GM18507 (cell line): ENCODE results near the gene GTF3A.

Experiments used
- DNase-seq: peaks from one replicate; pipeline ENCODE4 v3.0.0; 2011; ENCODE audit warnings: low read depth; ENCODE audit not compliant: insufficient read length; ENCODE audit errors: extremely low spot score
- FAIRE-seq: peaks from 2 replicates; lab custom pipeline; 2011; peaks lifted over from hg19 to GRCh38; lab: Jason Lieb, UNC

The GTF3A gene

GRCh38 chr13:27440408-27440807 is 16.0 kb downstream of the GTF3A start:
- no peak for FAIRE-seq
- DNase-seq: no peak

GRCh38 chr13:27442071-27442647 is 17.7 kb downstream of the GTF3A start:
- DNase-seq (no peak), FAIRE-seq (no peak)

GRCh38 chr13:27442797-27443196 is 18.4 kb downstream of the GTF3A start:
- FAIRE-seq (no peak), DNase-seq (no peak)

- no peak for DNase-seq
Measured at GRCh38 chr13:27446986-27447583, 22.7 kb downstream of the GTF3A start.

GRCh38 chr13:27448308-27448707 is 23.9 kb downstream of the GTF3A start:
- FAIRE-seq (no peak), DNase-seq (no peak)

More at GRCh38 chr13:27446986-27447583, 22.7 kb downstream of the GTF3A start:
- FAIRE-seq: peak; percentile 80

GRCh38 chr13:27449081-27449603 is 24.7 kb downstream of the GTF3A start:
- no peak for FAIRE-seq
- DNase-seq: no peak

- FAIRE-seq (peak; percentile 95), DNase-seq (peak; percentile 75)
Measured at GRCh38 chr13:27449936-27450828, 25.8 kb downstream of the GTF3A start, which contains the start of gene MTIF3. MTIF3 (minus strand) TSS chr13:27450564; CDS start chr13:27440448, 10,116 bp downstream.

- FAIRE-seq: no peak
Measured at GRCh38 chr13:27450921-27451471, 26.6 kb downstream of the GTF3A start.

GRCh38 chr13:27455331-27455855 is 31.0 kb downstream of the GTF3A start:
- no peak for FAIRE-seq
- no peak for DNase-seq

More at GRCh38 chr13:27450921-27451471, 26.6 kb downstream of the GTF3A start:
- DNase-seq: no peak

- no peak for DNase-seq
- no peak for FAIRE-seq
Measured at GRCh38 chr13:27461940-27462584, 37.6 kb downstream of the GTF3A start.

- DNase-seq (no peak), FAIRE-seq (no peak)
Measured at GRCh38 chr13:27463500-27463899, 39.1 kb downstream of the GTF3A start.

GRCh38 chr13:27465611-27466010 is 41.2 kb downstream of the GTF3A start:
- FAIRE-seq (no peak), DNase-seq (no peak)

GRCh38 chr13:27466513-27466912 is 42.1 kb downstream of the GTF3A start:
- FAIRE-seq (no peak), DNase-seq (no peak)

- FAIRE-seq: no peak
- DNase-seq: no peak
Measured at GRCh38 chr13:27470075-27470820, 45.8 kb downstream of the GTF3A start.

- FAIRE-seq: no peak
Measured at GRCh38 chr13:27472441-27472840, 48.0 kb downstream of the GTF3A start.

GRCh38 chr13:27472941-27473340 is 48.5 kb downstream of the GTF3A start:
- no peak for DNase-seq
- no peak for FAIRE-seq

More at GRCh38 chr13:27472441-27472840, 48.0 kb downstream of the GTF3A start:
- no peak for DNase-seq

- FAIRE-seq (no peak), DNase-seq (no peak)
Measured at GRCh38 chr13:27474751-27475268, 50.4 kb downstream of the GTF3A start.
